Measurements from ENCODE around the gene CDR2L. TPM values are rescaled to one million over a fixed set of nuclear protein-coding genes. Genes with fewer than 3 reads are reported as not detected.
A peak's percentile ranks its signal among the peaks of the same experiment; 100 is the strongest.

The CDR2L gene
- 10 to 100 TPM in 1 of 3 donors, 1 to 10 TPM in 2; 8.0 to 11.4 (median 8.8) TPM for polyA plus RNA-seq (ENCODE audit: insufficient read length in 3 of 3)
- long read RNA-seq, donor 1 = 0 reads
- long read RNA-seq, donor 2, partial matches to known transcripts = 0 of 3 reads
- long read RNA-seq, donor 2, other reads (novel, unspliced or antisense) = 0 of 3 reads
- long read RNA-seq, donor 3, partial matches to known transcripts = 5 of 7 reads
- long read RNA-seq, donor 3, other reads (novel, unspliced or antisense) = 0 of 7 reads
- long read RNA-seq, donor 4 = 0 reads
- long read RNA-seq, donor 5 = 0 reads
- long read RNA-seq, donor 6, partial matches to known transcripts = 0 of 1 reads
- long read RNA-seq, donor 6, other reads (novel, unspliced or antisense) = 0 of 1 reads
- long read RNA-seq, donor 7, partial matches to known transcripts = 0 of 1 reads
- long read RNA-seq, donor 7, other reads (novel, unspliced or antisense) = 0 of 1 reads
- long read RNA-seq, donor 8 = 0 reads
- long read RNA-seq, donor 9, partial matches to known transcripts = 16 of 18 reads
- long read RNA-seq, donor 9, other reads (novel, unspliced or antisense) = 0 of 18 reads
- long read RNA-seq, donor 10, partial matches to known transcripts = 14 of 16 reads
- long read RNA-seq, donor 10, other reads (novel, unspliced or antisense) = 0 of 16 reads
- long read RNA-seq, donor 11, partial matches to known transcripts = 0 of 2 reads
- long read RNA-seq, donor 11, other reads (novel, unspliced or antisense) = 0 of 2 reads
- long read RNA-seq, donor 12 = 0 reads
- long read RNA-seq, donor 13 = 0 reads
- long read RNA-seq, donor 14, partial matches to known transcripts = 867 of 890 reads
- long read RNA-seq, donor 14, other reads (novel, unspliced or antisense) = 20 of 890 reads
- long read RNA-seq, donor 15 = 0 reads
- long read RNA-seq, donor 16, partial matches to known transcripts = 6 of 8 reads
- long read RNA-seq, donor 16, other reads (novel, unspliced or antisense) = 0 of 8 reads

- peak; percentile 79 to 94 (median 90) for DNase-seq (ENCODE audit: extremely low read depth in 1 of 11, low read depth in 9 of 11, low spot score in 4 of 11)
Measured at GRCh38 chr17:74987418-74987908, at the start of gene CDR2L. Gene CDR2L, plus strand, starts transcription at chr17:74987632. Its CDS starts 412 bp downstream, at chr17:74988044.

- DNase-seq (ENCODE audit: extremely low read depth in 1 of 11, low read depth in 9 of 11, low spot score in 4 of 11) = no peak
Measured at GRCh38 chr17:74938194-74938950, 49.1 kb upstream of the CDR2L start.

GRCh38 chr17:74939534-74939933 lies 47.9 kb upstream of the CDR2L start:
- DNase-seq (ENCODE audit: extremely low read depth in 1 of 11, low read depth in 9 of 11, low spot score in 4 of 11) = no peak

GRCh38 chr17:74941128-74941725 lies 46.2 kb upstream of the CDR2L start:
- no peak for DNase-seq (ENCODE audit: extremely low read depth in 1 of 11, low read depth in 9 of 11, low spot score in 4 of 11)

GRCh38 chr17:74943808-74944522 lies 43.5 kb upstream of the CDR2L start:
- no peak for DNase-seq (ENCODE audit: extremely low read depth in 1 of 11, low read depth in 9 of 11, low spot score in 4 of 11)

GRCh38 chr17:74945543-74945942 lies 41.9 kb upstream of the CDR2L start:
- DNase-seq (ENCODE audit: extremely low read depth in 1 of 11, low read depth in 9 of 11, low spot score in 4 of 11) = no peak

- DNase-seq (ENCODE audit: extremely low read depth in 1 of 11, low read depth in 9 of 11, low spot score in 4 of 11) = no peak
Measured at GRCh38 chr17:74946641-74947040, 40.8 kb upstream of the CDR2L start.

- no peak for DNase-seq (ENCODE audit: extremely low read depth in 1 of 11, low read depth in 9 of 11, low spot score in 4 of 11)
Measured at GRCh38 chr17:74947041-74947754, 40.2 kb upstream of the CDR2L start.

GRCh38 chr17:74949455-74950115 lies 37.8 kb upstream of the CDR2L start:
- DNase-seq (ENCODE audit: extremely low read depth in 1 of 11, low read depth in 9 of 11, low spot score in 4 of 11) = no peak

- DNase-seq (ENCODE audit: extremely low read depth in 1 of 11, low read depth in 9 of 11, low spot score in 4 of 11) = no peak
Measured at GRCh38 chr17:74950207-74950606, 37.2 kb upstream of the CDR2L start.

GRCh38 chr17:74951065-74951464 lies 36.4 kb upstream of the CDR2L start:
- DNase-seq (ENCODE audit: extremely low read depth in 1 of 11, low read depth in 9 of 11, low spot score in 4 of 11) = no peak

GRCh38 chr17:74951680-74952421 lies 35.6 kb upstream of the CDR2L start:
- no peak for DNase-seq (ENCODE audit: extremely low read depth in 1 of 11, low read depth in 9 of 11, low spot score in 4 of 11)

- DNase-seq (ENCODE audit: extremely low read depth in 1 of 11, low read depth in 9 of 11, low spot score in 4 of 11) = no peak
Measured at GRCh38 chr17:74952431-74953133, 34.9 kb upstream of the CDR2L start.

GRCh38 chr17:74953134-74953687 lies 34.2 kb upstream of the CDR2L start:
- no peak for DNase-seq (ENCODE audit: extremely low read depth in 1 of 11, low read depth in 9 of 11, low spot score in 4 of 11)

- no peak for DNase-seq (ENCODE audit: extremely low read depth in 1 of 11, low read depth in 9 of 11, low spot score in 4 of 11)
Measured at GRCh38 chr17:74954115-74954514, 33.3 kb upstream of the CDR2L start.
